HG03439 (cell line): Measurements from ENCODE around the gene SLC25A47.
"Not testable (repeated sequence)": the region's sequence is repeated elsewhere in the genome, so short reads cannot be mapped to it uniquely, and the experiment has no call there.

Source experiments
- ATAC-seq: cut with Tn5 transposase; IDR thresholded peaks from one replicate; pipeline ENCODE4 v1.9.1; 2021; ENCODE audit warnings: mild to moderate bottlenecking, moderate library complexity; ENCODE audit not compliant: unreplicated experiment

SLC25A47 gene

DNA sequence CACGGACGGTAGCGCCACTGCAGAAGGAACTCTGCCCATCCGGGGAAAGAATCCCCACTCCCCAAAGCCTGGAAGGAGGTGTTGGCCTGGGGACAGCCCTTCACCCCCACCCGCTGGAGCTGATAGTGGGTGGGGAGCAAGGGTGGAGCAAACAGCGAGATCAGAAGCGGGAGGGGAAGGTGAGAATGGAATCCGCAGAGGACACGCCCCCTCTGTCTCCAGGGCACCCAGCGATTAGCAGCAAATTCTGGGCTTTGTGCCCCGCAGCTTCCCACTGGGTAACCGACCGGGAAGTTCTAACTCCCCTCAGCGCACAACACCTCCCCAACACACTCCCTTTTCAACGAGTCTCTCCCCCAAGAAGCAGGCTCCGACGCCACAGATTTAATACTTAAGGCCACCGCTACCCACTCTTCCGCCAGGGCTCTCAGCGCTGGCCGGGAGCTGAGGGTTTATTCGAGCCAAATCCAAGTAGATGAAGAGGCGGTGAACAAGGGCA lies 18.3 kb upstream of the SLC25A47 start:
- ATAC-seq, result no peak

DNA sequence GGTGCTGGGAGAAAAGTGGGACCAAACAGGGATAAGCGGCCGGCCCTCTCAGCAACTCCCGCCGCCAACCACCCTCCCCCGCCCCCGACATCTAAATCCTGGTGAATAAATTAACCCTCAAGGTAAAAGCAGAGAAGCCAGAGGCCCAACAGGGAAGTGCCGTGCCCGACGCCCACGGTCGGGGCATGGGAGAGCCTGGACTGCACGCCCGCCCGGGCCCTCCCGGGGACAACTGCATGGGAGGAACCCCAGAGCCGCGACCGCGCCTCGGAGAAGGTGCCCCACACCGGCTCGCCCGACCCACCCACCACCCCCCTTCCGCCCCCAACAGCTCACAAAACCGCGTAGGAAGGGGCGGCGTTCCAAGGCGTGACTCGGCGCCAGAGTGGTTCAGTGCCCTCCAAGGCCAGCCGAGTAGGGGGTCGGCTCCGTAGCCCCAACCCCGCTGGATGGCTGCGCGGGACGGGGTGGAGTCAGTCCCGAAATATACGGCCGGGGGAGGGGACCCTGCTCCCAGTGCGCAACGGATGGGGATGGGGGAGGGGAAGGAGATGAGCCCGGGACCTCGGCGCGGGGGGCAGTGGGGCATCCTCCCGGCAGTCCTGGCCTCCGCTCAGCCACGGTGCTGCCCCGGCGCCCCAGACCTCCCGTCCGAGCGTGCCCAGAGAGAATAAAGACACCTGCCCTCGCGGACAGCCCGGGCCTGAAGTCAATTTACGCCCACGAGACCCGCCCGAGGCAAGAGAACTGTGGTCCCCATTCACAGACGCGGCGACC lies 17.6 kb upstream of the SLC25A47 start:
- ATAC-seq, result no peak

DNA sequence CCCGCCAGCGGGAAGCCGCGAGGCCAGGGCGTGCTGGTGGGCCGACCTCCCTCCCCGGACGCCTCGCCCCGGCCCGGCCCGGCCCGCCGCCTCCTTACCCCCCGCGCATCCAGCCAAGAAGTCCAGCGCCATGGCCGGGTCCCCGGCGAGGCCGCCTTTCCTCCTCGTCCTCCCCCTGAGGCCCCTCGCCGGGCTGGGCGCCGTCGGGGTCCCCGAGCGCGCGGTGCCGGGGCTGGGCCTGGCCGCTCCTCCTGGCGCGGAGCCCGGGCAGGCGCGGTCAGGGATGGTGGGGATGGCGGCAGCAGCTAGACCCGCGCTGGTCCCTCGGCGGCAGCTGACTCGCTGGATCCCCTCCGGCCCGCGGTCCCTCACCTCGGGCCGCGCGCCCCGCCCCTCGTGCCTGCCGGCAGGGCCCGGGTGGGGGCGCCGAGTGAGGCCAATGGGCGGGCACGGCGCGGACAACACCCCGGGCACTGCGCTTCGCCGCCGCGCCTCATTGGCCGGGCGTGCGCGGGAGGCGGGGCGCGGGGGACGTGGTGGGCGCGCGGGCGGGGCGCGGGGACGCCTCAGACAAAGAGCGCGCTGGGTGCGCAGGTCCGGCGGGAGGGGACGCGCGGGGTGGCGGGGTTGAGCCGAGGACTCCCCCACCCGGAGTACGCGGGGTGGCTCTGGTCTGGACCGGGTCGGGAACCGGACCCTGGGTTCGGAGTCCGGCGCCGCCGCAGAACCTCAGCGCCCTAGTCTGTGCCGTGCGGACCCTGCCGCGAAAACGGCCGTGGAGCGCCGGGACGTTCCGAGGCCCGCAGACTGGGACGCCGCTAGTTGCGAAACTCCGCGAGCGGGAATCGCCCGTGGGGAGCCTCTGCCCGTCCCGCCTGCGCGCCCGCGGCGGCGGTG lies 16.8 kb upstream of the SLC25A47 start, which contains the start of gene SLC25A29:
Gene SLC25A29 (minus strand): TSS at position 344 of the 897 bp plus-strand sequence. CDS start 212 bp downstream, at position 132.
- ATAC-seq, result peak; percentile 83

DNA sequence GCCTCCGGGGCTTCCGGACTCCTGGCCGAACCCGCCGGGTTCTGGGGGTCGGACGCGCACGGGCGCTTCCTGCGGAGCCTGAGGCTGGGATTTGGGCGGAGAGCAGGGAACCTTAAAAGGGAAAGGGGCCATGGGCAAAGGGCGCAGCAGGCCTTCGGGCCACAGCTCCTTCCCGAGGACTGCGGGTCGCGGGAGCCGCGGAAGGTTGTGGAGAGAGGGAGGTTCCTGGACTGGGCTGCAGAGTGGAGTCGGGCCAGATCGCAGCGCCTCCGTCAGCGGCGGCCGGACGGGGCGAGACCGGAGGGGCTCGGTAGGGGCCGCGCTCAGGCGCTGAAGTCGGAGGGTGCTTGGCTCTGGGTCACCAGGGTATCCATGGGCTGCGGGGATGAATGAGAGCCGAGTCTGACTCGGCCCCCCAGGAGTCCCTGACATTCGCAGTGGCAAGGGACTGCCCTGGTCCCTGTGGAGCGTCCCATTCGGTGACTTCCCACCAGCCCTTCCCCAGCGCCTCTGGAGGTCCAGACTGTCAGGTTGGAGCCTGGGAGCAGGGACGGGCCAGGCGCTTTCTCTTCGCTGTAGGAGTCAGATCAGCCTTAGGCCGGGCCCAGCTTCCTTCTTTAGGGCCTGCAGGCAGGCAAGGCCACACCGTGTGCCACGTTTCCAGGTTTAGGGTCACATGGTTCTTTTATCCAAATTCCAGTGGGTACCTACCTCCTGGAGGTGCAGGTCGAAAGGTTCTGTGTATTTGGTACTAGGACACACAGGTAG lies 16.0 kb upstream of the SLC25A47 start:
- peak; percentile 8 for ATAC-seq

DNA sequence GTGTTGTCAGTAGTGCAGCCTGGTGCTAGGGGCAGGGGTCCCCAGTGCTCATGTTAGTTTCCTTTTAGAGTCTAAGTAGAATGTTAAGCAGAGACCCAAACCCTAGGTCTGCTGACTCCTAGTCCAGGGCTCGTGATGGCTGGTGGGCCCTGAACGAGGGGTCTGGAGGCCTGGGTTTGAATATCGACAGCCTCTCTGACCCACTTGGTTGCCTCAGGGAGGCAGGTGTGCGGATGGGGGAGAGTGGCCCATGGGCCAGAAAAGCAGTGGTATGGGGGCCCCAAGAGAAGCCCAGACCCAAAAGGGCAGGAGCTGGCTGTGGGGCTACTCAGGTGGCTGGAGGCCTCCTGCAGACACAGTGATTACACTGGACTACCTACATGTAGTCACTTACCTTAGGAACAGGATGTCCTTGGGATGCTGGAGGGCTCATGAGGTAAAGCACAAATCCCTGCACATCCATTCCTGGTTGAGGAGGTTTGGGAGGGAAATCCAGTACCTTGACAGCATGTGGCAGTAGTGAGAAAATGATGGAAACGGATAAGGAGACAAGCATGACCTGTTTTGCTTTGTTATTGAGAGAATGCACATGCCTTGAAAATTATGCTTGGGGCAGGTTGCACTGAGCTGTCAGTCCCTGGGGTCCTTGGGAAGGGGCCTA lies 15.2 kb upstream of the SLC25A47 start:
- no peak for ATAC-seq

DNA sequence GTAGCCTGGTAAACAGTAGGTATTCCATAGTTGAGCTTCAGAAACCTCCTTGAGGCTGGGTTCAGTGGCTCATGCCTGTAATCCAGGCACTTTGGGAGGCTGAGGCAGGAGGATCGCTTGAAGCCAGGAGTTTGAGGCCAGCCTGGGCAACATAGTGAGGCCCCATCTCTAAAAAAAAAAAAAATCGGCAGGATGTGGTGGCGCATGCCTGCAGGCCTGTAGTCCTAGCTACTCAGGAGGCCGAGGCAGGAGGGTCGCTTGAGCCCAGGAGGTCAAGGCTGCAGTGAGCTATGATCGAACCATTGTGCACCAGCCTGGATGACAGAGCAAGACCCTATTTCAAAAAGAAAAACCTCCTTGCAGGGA lies 14.7 kb upstream of the SLC25A47 start:
- not testable (repeated sequence) for ATAC-seq

DNA sequence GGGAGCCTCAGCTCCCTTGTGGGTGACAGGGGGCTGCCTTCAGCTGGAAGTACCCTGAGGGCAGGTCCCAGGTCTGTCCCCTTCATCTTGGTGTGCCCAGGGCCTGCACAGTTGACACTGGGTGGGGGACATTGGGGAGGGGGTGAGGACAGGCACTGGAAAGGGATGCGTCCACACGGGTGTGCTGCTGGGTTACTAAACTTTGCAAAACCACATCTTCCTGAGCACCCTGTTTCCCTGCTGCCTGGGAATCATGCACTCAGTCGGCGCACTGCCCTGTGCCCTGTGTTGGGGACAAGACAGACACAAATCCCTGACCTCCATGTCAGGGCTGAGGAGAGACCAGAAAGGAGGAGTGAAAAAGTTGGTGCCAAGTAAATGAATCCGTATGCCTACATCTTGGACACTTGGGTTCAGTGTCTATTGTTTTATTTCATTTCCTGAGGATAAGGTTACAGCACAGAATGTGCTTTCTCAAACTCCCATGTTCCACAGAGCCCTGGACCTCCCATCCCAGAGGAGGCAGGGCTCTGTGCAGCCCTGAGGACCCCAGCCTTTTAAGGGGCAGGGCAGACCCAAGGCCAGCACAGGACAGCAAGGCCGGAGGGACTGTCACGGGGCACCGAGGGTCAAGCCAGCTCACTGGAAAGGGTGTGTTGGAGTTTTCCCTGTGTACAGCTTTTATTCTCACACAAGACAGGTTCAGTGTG lies 14.0 kb upstream of the SLC25A47 start:
- ATAC-seq, result no peak

DNA sequence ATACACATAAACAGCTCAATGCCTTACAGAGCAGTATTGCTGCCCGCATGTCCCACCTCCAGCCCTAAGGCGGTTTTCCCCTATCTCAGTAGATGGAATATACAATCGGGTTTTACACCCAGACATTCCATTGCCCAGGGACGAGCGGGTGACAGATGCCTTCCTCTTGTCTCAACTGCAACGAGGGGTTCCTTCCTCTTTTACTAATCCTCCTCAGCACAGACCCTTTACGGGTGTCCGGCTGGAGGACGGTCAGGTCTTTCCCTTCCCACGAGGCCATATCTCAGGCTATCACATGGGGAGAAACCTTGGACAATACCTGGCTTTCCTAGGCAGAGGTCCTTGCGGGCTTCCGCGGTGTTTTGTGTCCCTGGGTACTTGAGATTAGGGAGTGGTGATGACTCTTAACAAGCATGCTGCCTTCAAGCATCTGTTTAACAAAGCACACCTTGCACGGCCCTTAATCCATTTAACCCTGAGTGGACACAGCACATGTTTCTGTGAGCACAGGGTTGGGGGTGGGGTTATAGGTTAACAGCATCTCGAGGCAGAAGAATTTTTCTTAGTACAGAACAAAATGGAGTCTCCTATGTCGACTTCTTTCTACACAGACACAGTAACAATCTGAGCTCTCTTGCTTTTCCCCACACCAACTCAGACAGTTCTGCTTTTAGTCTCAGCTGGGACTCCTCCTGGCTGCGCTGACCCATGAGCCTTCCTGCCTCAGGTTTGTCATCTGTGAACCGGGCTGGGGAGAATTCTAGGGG lies 10.8 kb upstream of the SLC25A47 start:
- ATAC-seq, result not testable (repeated sequence)

DNA sequence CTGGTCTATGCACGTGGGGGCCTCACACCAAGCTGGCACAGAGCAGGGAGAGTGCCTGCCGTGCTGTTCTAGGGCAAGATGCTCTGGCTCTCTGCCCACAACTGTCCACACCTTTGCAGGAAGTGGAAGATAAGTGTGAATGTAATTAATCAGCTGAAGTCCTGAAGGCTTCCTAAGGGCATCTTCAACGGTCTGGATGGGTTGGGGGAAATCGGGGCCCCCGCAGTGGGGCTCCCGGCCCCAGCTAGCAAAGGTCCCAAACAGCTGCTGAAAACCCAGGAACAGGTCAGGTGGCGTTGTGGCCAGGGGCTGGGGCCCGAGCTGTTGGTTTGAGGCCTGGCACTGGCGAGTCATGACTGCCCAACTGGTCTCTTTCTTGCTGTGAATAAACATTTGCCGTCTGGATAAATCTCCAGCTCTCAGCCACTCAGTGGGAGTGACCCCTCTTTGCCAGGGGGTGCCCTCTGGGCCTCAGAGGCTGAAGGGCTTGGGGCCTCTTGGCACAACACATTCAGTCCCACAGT lies 10.2 kb upstream of the SLC25A47 start:
- no peak for ATAC-seq

DNA sequence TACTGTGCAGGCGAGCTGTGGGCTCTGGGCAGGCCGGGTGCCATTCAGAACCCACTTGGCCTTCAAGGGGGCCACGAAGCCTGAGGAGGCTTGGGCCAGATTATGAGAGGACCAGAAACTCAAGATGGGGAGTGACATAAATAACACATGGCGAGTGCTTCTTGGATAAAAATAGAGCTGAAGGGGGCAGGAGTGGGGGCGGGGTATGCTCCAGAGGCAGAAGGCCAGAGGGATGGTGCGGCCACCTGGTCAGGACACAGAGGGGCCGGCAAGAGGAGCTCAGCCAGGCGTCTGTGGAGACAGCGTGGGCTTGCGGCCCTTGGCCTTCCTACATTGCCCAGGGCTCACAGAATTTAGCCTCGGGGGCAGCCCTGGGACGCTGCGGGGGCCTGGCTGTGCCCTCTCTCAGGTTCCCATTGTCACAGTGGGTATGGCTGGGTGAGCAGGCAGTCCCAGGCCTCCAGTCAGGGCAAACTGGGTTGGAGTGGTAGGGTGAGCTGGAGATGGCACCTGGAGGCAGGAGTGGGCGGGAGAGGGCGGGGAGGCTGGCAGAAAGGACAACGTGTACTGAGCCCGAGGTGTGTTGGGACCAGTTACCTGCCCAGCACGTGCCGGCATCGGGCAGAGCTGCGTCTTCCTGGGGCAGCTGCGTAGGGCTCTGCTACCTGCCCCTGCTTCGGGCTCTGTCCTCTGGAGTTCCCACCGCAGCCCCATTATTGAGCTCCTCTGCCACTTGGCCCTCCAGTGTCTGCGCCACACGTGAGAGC lies 9.5 kb upstream of the SLC25A47 start:
- no peak for ATAC-seq

DNA sequence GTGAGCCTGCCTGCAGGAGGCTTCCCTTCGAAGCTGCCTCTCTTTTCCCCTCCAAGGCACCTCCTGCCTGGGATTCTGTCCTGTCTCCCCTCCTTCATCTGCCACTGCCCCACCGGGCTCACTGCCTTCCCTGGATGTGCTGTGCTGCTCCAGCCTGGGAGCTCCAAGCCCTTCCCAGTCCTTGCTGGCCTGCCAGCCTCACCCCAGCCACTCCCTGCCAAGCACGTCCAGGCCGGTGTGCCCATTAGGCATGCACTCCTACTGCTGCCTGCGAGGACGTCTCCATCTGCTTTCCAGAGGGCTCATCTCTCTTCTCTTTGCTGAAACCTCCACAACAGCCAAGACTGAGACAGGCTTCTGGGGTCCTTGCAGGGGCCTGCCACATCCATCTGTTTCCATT lies 8.4 kb upstream of the SLC25A47 start:
- ATAC-seq, result no peak

DNA sequence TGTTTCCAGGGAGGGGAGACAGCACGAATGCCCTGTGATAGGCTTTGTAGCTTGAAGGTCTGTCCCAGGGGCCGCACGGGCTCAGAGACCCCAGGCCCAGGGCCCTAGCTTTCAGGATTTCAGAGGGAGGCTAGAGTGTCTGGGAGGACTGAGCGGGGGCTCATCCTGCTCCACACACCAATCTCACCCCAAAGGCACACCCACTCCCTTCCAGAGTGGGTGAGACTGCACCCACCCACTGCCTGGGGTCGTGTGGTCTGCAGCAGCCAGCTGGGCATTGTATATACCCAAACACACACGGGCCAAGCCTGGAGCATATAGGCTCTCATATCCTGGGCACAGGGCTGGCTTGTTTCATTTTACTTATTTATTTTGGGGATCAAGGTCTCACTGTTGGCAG lies 5.8 kb upstream of the SLC25A47 start:
- no peak for ATAC-seq

DNA sequence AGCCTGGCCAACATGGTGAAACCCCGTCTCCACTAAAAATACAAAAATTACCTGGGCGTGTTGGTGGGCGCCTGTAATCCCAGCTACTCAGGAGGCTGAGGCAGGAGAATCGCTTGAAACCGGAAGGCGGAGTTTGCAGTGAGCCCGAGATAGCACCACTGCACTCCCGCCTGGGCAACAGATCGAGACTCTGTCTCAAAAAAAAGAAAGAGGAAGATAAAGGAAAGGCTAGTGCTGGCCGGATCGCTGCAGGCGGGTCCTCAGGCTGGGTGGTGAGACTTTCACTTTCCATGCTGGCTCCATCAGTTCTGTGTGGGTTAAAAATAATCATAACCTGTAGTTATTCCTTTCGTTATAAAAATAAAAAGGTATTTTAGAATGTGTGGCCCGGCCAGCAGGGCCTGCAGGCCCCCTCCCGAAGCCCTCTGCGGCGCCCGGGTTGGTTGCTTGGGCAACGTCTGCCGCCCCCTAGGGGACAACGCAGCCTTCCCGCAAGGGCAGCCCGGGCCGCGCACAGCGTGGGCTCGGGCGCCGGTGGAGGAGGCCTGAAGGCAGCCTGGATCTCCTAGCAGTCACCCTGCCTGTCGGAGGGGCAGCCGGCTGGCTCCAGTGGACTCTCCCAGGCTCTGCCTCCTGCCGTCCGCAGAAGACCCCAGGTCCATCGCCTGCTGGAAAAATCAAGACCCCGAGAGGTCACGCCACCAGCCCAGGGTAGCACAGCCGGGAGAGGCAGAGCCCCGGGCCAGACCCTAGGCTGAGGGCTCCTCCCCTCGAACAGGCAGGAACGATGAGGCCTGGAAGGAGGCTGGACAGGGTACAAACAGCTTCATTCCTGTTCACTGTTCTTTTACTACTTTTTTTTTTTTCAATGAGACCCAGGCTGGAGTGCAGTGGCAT lies 5.0 kb upstream of the SLC25A47 start:
- ATAC-seq, result peak; percentile 75

DNA sequence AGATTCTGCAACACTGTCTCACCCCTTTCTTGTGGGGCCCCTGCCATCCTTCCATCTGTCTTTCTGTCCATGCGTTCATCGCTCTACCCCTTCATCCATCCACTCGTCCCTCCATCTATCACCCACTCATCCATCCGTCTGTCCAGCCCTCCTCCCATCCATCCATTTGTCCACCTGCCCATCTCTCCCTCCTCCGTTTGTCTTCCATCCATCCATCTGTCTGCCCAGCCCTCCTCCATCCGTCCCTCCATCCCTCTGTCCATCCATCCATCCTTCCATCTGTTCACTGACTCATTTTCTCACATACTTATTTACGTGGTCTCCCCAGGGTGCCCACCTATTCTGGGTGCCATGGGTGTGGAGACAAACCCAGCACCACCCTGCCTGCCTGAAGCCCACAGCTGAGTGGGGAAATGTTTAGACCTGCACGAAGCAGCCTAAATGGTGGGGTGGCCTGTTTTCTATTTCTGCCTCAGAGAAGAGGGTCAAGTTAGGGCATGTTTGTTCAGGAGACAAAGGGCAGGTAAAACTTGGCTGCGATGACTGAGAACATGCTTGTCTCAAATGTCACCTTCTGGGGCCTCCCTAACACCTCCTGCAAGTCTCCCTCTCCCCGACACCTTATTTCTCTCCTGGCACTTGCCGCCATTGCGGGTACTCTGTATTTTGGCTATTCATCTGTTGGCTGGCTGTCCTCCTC lies 2.8 kb upstream of the SLC25A47 start:
- no peak for ATAC-seq

DNA sequence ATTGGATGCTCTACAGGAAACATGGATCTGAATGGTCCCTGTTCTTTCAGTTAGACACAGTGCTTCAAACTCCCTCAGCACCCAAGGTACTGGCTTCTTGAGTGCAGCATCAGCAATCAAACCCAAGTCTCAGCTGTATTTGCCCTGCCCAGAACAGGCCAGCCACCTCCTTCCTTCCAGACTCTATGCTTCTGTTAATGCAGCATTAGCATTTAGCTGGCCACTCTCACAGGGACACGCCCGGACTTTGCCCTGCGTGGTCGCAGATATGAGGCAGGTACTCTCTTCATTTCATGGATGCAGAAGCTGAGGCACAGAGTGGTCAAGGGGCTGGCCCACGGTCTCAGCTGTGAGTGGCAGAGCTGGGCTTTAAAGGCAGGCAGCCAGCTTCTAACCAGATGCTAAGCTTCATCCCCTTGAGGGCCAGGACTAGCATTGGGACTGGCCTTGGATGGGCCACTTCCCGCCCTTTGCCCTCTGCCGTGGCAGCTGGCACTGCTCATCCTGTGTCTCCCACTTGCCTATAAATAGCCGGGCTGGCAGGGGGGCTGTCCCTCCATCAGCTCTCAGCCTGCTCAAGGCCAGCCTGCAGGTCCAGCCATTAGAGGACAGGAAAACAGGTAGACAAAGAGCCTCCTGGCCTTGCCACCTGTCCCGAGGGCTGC lies 1.5 kb upstream of the SLC25A47 start:
- no peak for ATAC-seq
